Measurements from ENCODE around the gene OR5T3.

OR5T3 gene

GRCh38 chr11:56292154-56292553 lies 40.1 kb downstream of the OR5T3 start, which contains the start of gene OR8H1:
Gene OR8H1 (minus strand): TSS chr11:56292254. CDS start chr11:56291062, 1,192 bp downstream.
- no peak for TF ChIP-seq CTCF (IDR thresholded peaks at IDR 0.05; ENCODE audit: insufficient read depth, low read length, missing control alignments)
- no peak for DNase-seq (ENCODE audit: low read depth, low spot score)
- CTCF ChIA-PET = no interaction called here
- POLR2A ChIA-PET = no interaction called here
- no peak within 1 kb of the TSS for H3K4me3 ChIP-seq (ENCODE audit: low read depth, low read length)

- ChIA-PET CTCF (no interaction called here), POLR2A (no interaction called here)
- DNase-seq (ENCODE audit: low read depth, low spot score) = no peak
- no peak overlapping the region for H3K4me3 ChIP-seq (ENCODE audit: low read depth, low read length)
- TF ChIP-seq CTCF (IDR thresholded peaks at IDR 0.05; ENCODE audit: insufficient read depth, low read length, missing control alignments) = no peak
These were observed 44.8 kb downstream of the OR5T3 start for GRCh38 chr11:56296898-56297297.
